Measurements from ENCODE around the gene RIMBP2.

The RIMBP2 gene

DNA sequence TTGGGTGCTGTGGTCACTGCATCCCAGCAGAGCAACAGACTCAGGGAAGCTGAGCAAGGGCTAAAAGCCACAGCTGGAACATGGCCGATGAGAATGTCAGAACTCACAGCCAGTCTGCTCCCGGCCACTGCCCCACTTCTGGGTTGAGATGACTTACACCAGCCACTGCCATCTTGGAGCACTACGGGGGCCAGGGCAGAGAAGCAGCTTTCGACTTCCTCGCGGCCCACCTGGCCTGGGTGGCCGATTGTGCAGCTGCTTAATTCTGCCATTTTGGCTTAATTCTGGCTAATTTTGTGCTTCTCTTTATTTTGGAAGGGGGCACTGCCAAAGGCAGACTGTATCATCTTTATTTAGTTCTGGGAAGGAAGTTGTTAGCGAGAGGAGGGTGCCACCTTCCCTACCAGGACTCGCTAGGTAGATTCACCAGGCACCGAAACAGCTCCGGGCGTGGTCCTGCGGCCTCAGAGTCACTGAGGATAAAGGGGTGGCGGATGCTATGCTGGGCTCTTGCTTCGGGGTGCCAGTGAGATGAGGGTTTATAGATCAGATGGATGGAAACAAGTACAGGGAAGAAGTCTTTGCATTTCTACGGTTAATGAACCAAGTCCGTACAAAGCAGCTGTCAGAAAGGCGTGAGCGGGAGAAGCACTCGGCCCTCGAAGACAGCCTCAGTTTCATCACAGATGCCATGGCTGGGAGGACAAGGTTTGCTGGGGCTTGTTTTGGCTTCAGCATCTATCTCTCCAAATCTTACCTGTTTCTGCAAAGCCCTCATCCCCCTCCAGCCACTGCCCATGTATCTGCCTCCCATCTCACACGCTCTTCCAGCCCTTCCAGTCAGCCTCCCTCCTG lies 230.6 kb downstream of the RIMBP2 start:
- H3K9ac ChIP-seq (ENCODE audit: low read length) = no peak overlapping the region
- no peak overlapping the region for H3K4me3 ChIP-seq (ENCODE audit: low read length)
- H3K27ac ChIP-seq (ENCODE audit: low read length) = no peak overlapping the region
- no peak overlapping the region for H3K4me2 ChIP-seq (ENCODE audit: low read length)
- no peaks in the 10 kb centered on the region for H3K36me3 ChIP-seq (replicated peaks; ENCODE audit: low read depth, low read length)
- H3K27me3 ChIP-seq (ENCODE audit: low read depth, low read length) = no peaks in the 10 kb centered on the region
- H3K9me3 ChIP-seq (ENCODE audit: insufficient read depth, low read length) = no peaks in the 10 kb centered on the region
- H4K20me1 ChIP-seq (ENCODE audit: insufficient read depth, low read length) = no peaks in the 10 kb centered on the region
- no peaks in the 10 kb centered on the region for H3K4me1 ChIP-seq (ENCODE audit: low read length)
- no peaks in the 10 kb centered on the region for H3K79me2 ChIP-seq (ENCODE audit: low read length)
- H2AFZ ChIP-seq (ENCODE audit: low read depth, low read length) = no peak overlapping the region
- TF ChIP-seq, protein P1, sequence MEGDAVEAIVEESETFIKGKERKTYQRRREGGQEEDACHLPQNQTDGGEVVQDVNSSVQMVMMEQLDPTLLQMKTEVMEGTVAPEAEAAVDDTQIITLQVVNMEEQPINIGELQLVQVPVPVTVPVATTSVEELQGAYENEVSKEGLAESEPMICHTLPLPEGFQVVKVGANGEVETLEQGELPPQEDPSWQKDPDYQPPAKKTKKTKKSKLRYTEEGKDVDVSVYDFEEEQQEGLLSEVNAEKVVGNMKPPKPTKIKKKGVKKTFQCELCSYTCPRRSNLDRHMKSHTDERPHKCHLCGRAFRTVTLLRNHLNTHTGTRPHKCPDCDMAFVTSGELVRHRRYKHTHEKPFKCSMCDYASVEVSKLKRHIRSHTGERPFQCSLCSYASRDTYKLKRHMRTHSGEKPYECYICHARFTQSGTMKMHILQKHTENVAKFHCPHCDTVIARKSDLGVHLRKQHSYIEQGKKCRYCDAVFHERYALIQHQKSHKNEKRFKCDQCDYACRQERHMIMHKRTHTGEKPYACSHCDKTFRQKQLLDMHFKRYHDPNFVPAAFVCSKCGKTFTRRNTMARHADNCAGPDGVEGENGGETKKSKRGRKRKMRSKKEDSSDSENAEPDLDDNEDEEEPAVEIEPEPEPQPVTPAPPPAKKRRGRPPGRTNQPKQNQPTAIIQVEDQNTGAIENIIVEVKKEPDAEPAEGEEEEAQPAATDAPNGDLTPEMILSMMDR (IDR thresholded peaks at IDR 0.05; ENCODE audit: low read depth, low read length) = no peak
- no peak for TF ChIP-seq EZH2phosphoT487 (IDR thresholded peaks at IDR 0.05; ENCODE audit: low read depth)

DNA sequence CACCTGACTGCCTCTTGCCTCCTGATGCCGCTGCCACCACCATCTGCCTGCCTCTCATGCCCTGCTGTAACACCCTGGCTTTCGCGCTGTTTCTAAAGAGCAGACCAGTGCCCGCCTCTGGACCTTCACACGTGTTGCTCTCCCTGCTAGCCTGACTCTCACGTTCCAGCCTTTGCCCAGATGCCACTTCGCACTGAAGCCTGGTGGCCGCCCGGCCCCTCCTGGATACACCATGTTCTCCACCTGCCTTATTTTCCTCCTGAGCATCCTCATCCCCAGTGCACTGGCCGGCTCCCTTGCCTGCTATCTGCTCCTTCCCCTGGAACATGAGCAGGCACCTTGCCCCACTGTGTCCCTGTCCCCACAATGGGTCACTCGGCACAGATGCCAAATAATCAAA lies 231.9 kb downstream of the RIMBP2 start:
- no peak overlapping the region for H3K4me3 ChIP-seq (ENCODE audit: low read length)
- H3K36me3 ChIP-seq (replicated peaks; ENCODE audit: low read depth, low read length) = no peaks in the 10 kb centered on the region
- H4K20me1 ChIP-seq (ENCODE audit: insufficient read depth, low read length) = no peaks in the 10 kb centered on the region
- H3K27ac ChIP-seq (ENCODE audit: low read length) = no peak overlapping the region
- no peak overlapping the region for H3K9ac ChIP-seq (ENCODE audit: low read length)
- no peaks in the 10 kb centered on the region for H3K27me3 ChIP-seq (ENCODE audit: low read depth, low read length)
- no peaks in the 10 kb centered on the region for H3K9me3 ChIP-seq (ENCODE audit: insufficient read depth, low read length)
- no peaks in the 10 kb centered on the region for H3K4me1 ChIP-seq (ENCODE audit: low read length)
- H2AFZ ChIP-seq (ENCODE audit: low read depth, low read length) = no peak overlapping the region
- no peaks in the 10 kb centered on the region for H3K79me2 ChIP-seq (ENCODE audit: low read length)
- no peak for TF ChIP-seq EZH2phosphoT487 (IDR thresholded peaks at IDR 0.05; ENCODE audit: low read depth)
- TF ChIP-seq, protein P1 (IDR thresholded peaks at IDR 0.05; ENCODE audit: low read depth, low read length) = no peak
- H3K4me2 ChIP-seq (ENCODE audit: low read length) = no peak overlapping the region

DNA sequence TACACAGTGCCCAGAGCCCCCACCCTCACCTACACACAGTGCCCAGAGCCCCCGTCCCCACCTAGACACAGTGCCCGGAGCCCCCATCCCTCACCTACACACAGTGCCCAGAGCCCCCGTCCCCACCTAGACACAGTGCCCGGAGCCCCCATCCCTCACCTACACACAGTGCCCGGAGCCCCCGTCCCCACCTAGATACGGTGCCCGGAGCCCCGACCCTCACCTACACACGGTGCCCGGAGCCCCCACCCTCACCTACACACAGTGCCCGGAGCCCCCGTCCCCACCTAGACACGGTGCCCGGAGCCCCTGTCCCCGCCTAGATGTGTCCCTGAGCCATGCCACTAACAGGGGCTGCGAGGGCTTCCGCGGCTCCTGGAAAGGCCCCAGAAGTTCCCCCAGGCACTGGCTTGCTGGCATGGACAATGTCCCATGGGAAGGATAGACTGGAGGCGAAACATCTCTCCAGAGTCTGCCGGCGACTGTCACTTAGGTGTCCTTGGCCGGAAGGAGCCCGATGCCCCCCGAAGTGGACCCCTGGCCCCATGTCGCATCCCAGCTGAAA lies 232.4 kb downstream of the RIMBP2 start:
- H3K9me3 ChIP-seq (ENCODE audit: insufficient read depth, low read length) = no peaks in the 10 kb centered on the region
- H3K9ac ChIP-seq (ENCODE audit: low read length) = no peak overlapping the region
- no peaks in the 10 kb centered on the region for H3K27me3 ChIP-seq (ENCODE audit: low read depth, low read length)
- no peak overlapping the region for H3K4me2 ChIP-seq (ENCODE audit: low read length)
- H3K79me2 ChIP-seq (ENCODE audit: low read length) = no peaks in the 10 kb centered on the region
- H4K20me1 ChIP-seq (ENCODE audit: insufficient read depth, low read length) = no peaks in the 10 kb centered on the region
- H2AFZ ChIP-seq (ENCODE audit: low read depth, low read length) = no peak overlapping the region
- H3K36me3 ChIP-seq (replicated peaks; ENCODE audit: low read depth, low read length) = no peaks in the 10 kb centered on the region
- no peak overlapping the region for H3K27ac ChIP-seq (ENCODE audit: low read length)
- no peak for TF ChIP-seq EZH2phosphoT487 (IDR thresholded peaks at IDR 0.05; ENCODE audit: low read depth)
- TF ChIP-seq, protein P1 (IDR thresholded peaks at IDR 0.05; ENCODE audit: low read depth, low read length) = no peak
- H3K4me1 ChIP-seq (ENCODE audit: low read length) = no peaks in the 10 kb centered on the region
- H3K4me3 ChIP-seq (ENCODE audit: low read length) = no peak overlapping the region

DNA sequence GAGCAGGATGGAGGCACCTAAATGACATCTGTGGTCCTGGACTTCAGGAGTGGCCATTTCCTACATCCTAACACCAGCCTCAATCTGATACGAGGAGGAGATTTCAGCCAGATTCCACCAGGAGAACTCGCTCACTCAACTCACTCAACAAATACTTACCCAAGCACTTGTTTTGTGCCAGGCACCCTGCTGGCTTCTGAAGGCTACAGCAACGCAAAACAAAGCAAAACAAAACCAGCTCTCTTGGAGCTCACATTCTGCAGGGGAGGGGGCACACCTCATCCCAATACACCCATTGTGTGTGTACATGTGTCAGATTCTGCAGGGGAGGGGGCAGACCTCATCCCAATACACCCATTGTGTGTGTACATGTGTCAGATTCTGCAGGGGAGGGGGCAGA lies 233.7 kb downstream of the RIMBP2 start:
- Histone ChIP-seq H3K4me3 (ENCODE audit: low read length) (no peak overlapping the region), H3K9me3 (ENCODE audit: insufficient read depth, low read length) (no peaks in the 10 kb centered on the region), H3K27ac (ENCODE audit: low read length) (no peak overlapping the region), H3K27me3 (ENCODE audit: low read depth, low read length) (no peaks in the 10 kb centered on the region), H3K4me1 (ENCODE audit: low read length) (no peaks in the 10 kb centered on the region), H3K79me2 (ENCODE audit: low read length) (no peaks in the 10 kb centered on the region), H3K9ac (ENCODE audit: low read length) (no peak overlapping the region), H2AFZ (ENCODE audit: low read depth, low read length) (no peak overlapping the region), H3K4me2 (ENCODE audit: low read length) (no peak overlapping the region), H4K20me1 (ENCODE audit: insufficient read depth, low read length) (no peaks in the 10 kb centered on the region), H3K36me3 (replicated peaks; ENCODE audit: low read depth, low read length) (no peaks in the 10 kb centered on the region)
- TF ChIP-seq, protein P1 (IDR thresholded peaks at IDR 0.05; ENCODE audit: low read depth, low read length) = no peak
- no peak for TF ChIP-seq EZH2phosphoT487 (IDR thresholded peaks at IDR 0.05; ENCODE audit: low read depth)

Data from OCI-LY3 (cell line).